HG03280 (cell line): Measurements from ENCODE around the gene ZHX3.
"Not testable (repeated sequence)": the region's sequence is repeated elsewhere in the genome, so short reads cannot be mapped to it uniquely, and the experiment has no call there.

Source experiments
- ATAC-seq: cut with Tn5 transposase; IDR thresholded peaks from one replicate; pipeline ENCODE4 v1.9.1; 2021; ENCODE audit warnings: mild to moderate bottlenecking, moderate library complexity; ENCODE audit not compliant: unreplicated experiment

Gene ZHX3

GRCh38 chr20:41139227-41140093 lies 178.1 kb downstream of the ZHX3 start:
- no peak for ATAC-seq

GRCh38 chr20:41138475-41139226 lies 178.9 kb downstream of the ZHX3 start:
- ATAC-seq = no peak

GRCh38 chr20:41137614-41138474 lies 179.7 kb downstream of the ZHX3 start:
- peak; percentile 19 for ATAC-seq

GRCh38 chr20:41136680-41137613 lies 180.6 kb downstream of the ZHX3 start, which contains the start of gene PLCG1:
PLCG1 (plus strand) TSS chr20:41137543; CDS start chr20:41137642, 99 bp downstream.
- ATAC-seq = peak; percentile 51

GRCh38 chr20:41135888-41136679 lies 181.4 kb downstream of the ZHX3 start:
- no peak for ATAC-seq

GRCh38 chr20:41135187-41135887 lies 182.2 kb downstream of the ZHX3 start:
- ATAC-seq = no peak

GRCh38 chr20:41134362-41135186 lies 183.0 kb downstream of the ZHX3 start:
- no peak for ATAC-seq

- ATAC-seq = peak; percentile 44
Measured at GRCh38 chr20:41133709-41134361, 183.7 kb downstream of the ZHX3 start.

- not testable (repeated sequence) for ATAC-seq
Measured at GRCh38 chr20:41132388-41132775, 185.1 kb downstream of the ZHX3 start.

GRCh38 chr20:41131594-41132387 lies 185.7 kb downstream of the ZHX3 start:
- no peak for ATAC-seq
